ENCODE data around the gene CCNK.

Gene CCNK

DNA sequence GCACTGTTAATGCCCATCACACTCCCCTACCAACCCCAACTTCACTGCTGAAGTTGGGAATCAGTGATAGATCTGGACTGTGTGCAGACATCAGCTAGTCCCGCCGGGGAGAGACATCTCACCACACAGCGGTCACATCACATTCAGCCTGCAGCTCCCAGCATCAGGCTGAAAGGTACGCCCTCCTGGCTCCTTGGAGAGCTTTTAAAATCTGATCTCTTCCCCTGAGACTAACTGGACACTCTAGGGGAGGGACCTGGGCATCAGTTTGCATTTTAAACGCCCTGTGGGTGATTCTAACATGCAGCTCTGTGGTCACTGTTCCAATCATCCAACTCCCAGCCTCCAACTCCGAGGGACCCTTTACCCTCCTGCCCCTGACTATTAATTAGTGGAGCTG, 64.4 kb downstream of the CCNK start:
- Histone ChIP-seq H3K4me2 (peak overlapping the region; percentile 73; the same call in 1 of the 2 replicates), H3K4me1 (peaks cover 99% of the 10 kb centered on the region), H3K4me3 (no peak overlapping the region), H3K9ac (no peak overlapping the region), H3K9me3 (no peaks in the 10 kb centered on the region), H3K27ac (no peak overlapping the region), H3K27me3 (no peaks in the 10 kb centered on the region), H3K36me3 (no peaks in the 10 kb centered on the region), H4K20me1 (peaks cover 100% of the 10 kb centered on the region)
- no peak for TF ChIP-seq Cebpa-rat (IDR thresholded peaks at IDR 0.05)

DNA sequence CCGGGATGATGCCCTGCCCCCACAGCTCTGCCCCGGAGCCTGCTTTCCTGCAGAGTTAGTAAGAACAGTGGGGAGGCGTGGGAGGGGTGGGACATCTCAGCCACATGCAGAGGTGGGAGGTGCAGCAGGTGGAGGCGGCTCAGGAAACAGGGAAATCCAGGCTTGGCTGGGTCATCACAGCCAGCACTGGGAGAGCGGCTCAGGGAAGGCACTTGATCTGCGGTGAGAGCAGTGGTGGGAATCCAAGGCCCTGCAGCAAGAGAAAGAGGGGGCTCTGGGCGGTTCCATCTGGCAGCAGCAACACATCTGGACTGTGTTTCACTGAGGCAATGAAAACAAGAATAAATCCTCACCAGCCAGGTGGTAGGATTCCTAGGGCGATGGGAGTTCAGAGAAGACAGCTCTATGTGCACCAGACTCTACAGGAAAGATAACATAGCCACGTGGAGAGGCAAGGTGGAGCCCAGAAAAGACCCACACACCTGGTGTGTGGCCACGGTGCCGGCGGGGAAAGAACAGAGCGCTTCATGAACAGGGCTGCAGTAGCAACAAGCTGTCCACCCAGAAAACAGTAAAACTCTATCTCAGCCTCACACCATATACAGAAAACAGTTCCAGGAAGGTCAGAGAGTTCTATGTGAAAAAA, 65.1 kb downstream of the CCNK start:
- peaks cover 99% of the 10 kb centered on the region for H3K4me1 ChIP-seq
- H3K9me3 ChIP-seq: no peaks in the 10 kb centered on the region
- no peaks in the 10 kb centered on the region for H3K27me3 ChIP-seq
- no peaks in the 10 kb centered on the region for H3K36me3 ChIP-seq
- peak overlapping the region; percentile 73 for H3K4me2 ChIP-seq
- H4K20me1 ChIP-seq: peaks cover 100% of the 10 kb centered on the region
- 0 out of 2 replicates have a peak overlapping the region, but pooled peaks have one; percentile 18 for H3K9ac ChIP-seq
- TF ChIP-seq Cebpa-rat (IDR thresholded peaks at IDR 0.05): no peak
- H3K27ac ChIP-seq: no peak overlapping the region
- no peak overlapping the region for H3K4me3 ChIP-seq

DNA sequence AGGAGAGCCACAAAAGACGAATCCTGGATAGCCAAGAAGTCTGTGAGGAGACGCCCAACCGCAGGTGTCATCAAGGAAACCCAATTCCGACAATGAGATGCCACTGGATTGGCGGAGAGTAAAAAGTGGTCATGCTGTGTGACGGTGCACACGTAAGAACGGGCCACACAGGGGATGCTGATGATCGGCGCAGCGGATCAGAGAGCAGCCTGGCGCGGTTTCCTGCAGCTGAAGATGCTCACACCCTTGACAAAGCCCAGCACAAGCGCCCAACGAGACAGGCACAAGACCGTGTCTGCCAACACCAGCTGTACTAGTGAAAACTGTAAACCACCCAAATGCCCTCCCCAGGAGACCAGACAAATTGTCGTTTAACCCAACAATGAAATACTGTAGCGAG, 67.0 kb downstream of the CCNK start:
- peak overlapping the region; percentile 73 for H3K4me2 ChIP-seq
- peak overlapping the region; percentile 23; the same call in 1 of the 2 replicates for H3K4me3 ChIP-seq
- peaks cover 96% of the 10 kb centered on the region for H3K4me1 ChIP-seq
- no peak for TF ChIP-seq Cebpa-rat (IDR thresholded peaks at IDR 0.05)
- peak overlapping the region; percentile 66 for H3K27ac ChIP-seq
- H3K27me3 ChIP-seq: no peaks in the 10 kb centered on the region
- H3K9me3 ChIP-seq: no peaks in the 10 kb centered on the region
- peak overlapping the region; percentile 20; the same call in 1 of the 2 replicates for H3K9ac ChIP-seq
- H4K20me1 ChIP-seq: peaks cover 100% of the 10 kb centered on the region
- no peaks in the 10 kb centered on the region; the same call in 1 of the 2 replicates for H3K36me3 ChIP-seq

DNA sequence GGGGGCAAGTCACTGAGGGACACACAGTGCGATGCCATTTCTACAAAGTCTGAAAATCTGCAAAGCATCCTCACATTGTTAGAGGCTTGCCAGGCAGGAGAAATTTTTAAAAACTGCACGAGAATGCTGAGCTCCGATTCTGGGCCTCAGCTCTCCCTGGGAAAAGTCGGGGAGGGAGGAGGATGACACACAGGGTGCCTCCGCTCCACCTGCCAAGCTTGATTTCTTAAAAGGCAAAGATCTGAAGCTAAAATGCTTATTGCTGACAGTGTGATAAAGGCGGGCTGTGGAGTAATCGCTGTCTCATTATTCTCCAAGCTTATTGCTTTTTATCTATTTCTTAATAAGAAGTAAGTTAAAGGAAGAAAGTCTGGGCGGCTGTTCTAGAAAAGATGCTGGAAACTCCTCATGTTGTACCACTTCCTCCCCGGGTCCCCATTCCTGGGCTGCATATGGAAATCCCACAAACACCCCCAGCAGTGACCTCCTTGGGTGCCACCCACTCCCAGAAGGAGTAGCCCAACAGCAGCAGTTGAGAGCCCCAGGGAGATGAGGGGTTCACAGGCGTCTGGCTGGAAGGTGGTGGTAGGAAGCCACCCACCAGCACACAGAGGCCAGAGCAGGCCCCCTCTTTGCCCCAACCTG, 67.8 kb downstream of the CCNK start:
- H3K27me3 ChIP-seq: no peaks in the 10 kb centered on the region
- H3K4me2 ChIP-seq: peak overlapping the region; percentile 73
- no peaks in the 10 kb centered on the region; the same call in 1 of the 2 replicates for H3K36me3 ChIP-seq
- peak overlapping the region; percentile 66 for H3K27ac ChIP-seq
- peaks cover 89% of the 10 kb centered on the region for H3K4me1 ChIP-seq
- peaks cover 99% of the 10 kb centered on the region for H4K20me1 ChIP-seq
- no peak for TF ChIP-seq Cebpa-rat (IDR thresholded peaks at IDR 0.05)
- no peaks in the 10 kb centered on the region for H3K9me3 ChIP-seq
- H3K4me3 ChIP-seq: peak overlapping the region; percentile 23; the same call in 1 of the 2 replicates
- H3K9ac ChIP-seq: peak overlapping the region; percentile 20

DNA sequence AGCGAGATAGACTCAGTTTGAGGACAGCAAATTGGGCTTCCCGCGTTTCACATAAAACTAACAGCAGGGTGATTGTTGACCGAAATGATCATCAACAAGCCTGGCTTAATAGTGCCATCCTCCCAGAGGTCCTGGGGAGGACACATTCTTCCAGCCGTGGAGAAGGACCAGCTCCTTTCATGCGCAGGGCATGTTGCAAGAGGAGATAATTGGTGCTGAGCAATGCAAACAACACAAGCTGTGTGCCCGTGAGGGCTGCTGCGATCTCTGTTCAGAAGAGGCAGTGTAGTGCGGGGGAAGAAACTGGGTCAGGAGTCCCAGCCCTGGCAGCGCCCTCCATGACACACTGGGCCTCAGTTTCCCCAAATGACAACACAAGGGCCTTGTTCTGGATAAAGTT, 68.5 kb downstream of the CCNK start:
- Histone ChIP-seq H3K36me3 (no peaks in the 10 kb centered on the region; the same call in 1 of the 2 replicates), H4K20me1 (peaks cover 99% of the 10 kb centered on the region), H3K4me1 (peaks cover 89% of the 10 kb centered on the region), H3K27ac (peak overlapping the region; percentile 66), H3K27me3 (no peaks in the 10 kb centered on the region), H3K9me3 (no peaks in the 10 kb centered on the region), H3K9ac (peak overlapping the region; percentile 20), H3K4me2 (peak overlapping the region; percentile 73), H3K4me3 (no peak overlapping the region)
- no peak for TF ChIP-seq Cebpa-rat (IDR thresholded peaks at IDR 0.05)

- no peaks in the 10 kb centered on the region for H3K9me3 ChIP-seq
- no peaks in the 10 kb centered on the region; the same call in 1 of the 2 replicates for H3K36me3 ChIP-seq
- no peak overlapping the region for H3K9ac ChIP-seq
- H3K4me3 ChIP-seq: no peak overlapping the region
- peaks cover 81% of the 10 kb centered on the region for H3K4me1 ChIP-seq
- H3K27me3 ChIP-seq: no peaks in the 10 kb centered on the region
- no peak overlapping the region; the same call in 1 of the 2 replicates for H3K27ac ChIP-seq
- peak overlapping the region; percentile 73 for H3K4me2 ChIP-seq
- TF ChIP-seq Cebpa-rat (IDR thresholded peaks at IDR 0.05): no peak
- peaks cover 99% of the 10 kb centered on the region for H4K20me1 ChIP-seq
Measured at GRCh38 chr14:99550387-99550992, 69.3 kb downstream of the CCNK start.

GRCh38 chr14:99551034-99551922, 70.1 kb downstream of the CCNK start:
- Histone ChIP-seq H3K4me1 (peaks cover 73% of the 10 kb centered on the region), H3K27me3 (no peaks in the 10 kb centered on the region), H4K20me1 (peaks cover 99% of the 10 kb centered on the region), H3K36me3 (no peaks in the 10 kb centered on the region; the same call in 1 of the 2 replicates), H3K9me3 (no peaks in the 10 kb centered on the region), H3K4me2 (peak overlapping the region; percentile 73), H3K4me3 (no peak overlapping the region), H3K27ac (no peak overlapping the region), H3K9ac (no peak overlapping the region)
- no peak for TF ChIP-seq Cebpa-rat (IDR thresholded peaks at IDR 0.05)

GRCh38 chr14:99552021-99552553, 70.9 kb downstream of the CCNK start:
- Histone ChIP-seq H3K4me3 (no peak overlapping the region), H3K27me3 (no peaks in the 10 kb centered on the region), H3K4me1 (peaks cover 65% of the 10 kb centered on the region), H3K9me3 (no peaks in the 10 kb centered on the region), H3K27ac (no peak overlapping the region), H3K4me2 (peak overlapping the region; percentile 73; the same call in 1 of the 2 replicates), H4K20me1 (peaks cover 99% of the 10 kb centered on the region), H3K9ac (no peak overlapping the region), H3K36me3 (no peaks in the 10 kb centered on the region; the same call in 1 of the 2 replicates)
- TF ChIP-seq Cebpa-rat (IDR thresholded peaks at IDR 0.05): no peak

Measured in BLaER1 (cell line).